HepG2 (cell line): ENCODE results near the gene MIEF2. TPM values are rescaled to one million over a fixed set of nuclear protein-coding genes. Genes with fewer than 3 reads are reported as not detected.

ENCODE experiments used
- HES4 ChIP-seq: sonication (generic); formaldehyde crosslinking; IDR thresholded peaks from 2 replicates; pipeline ENCODE4 v1.9.0; 2021; ENCODE audit warnings: mild to moderate bottlenecking, missing genetic modification reagents, borderline replicate concordance
- HNRNPLL ChIP-seq: fragments of 200-400 bp; formaldehyde crosslinking; IDR thresholded peaks from 2 replicates; pipeline ENCODE4 v1.6.1; 2017; ENCODE audit warnings: mild to moderate bottlenecking, low read depth, low read length; ENCODE audit not compliant: poor library complexity, severe bottlenecking
- KDM5B ChIP-seq: sonication (generic); formaldehyde crosslinking; IDR thresholded peaks from 2 replicates; pipeline ENCODE4 v1.4.0; 2020; ENCODE audit warnings: missing genetic modification reagents, mild to moderate bottlenecking, borderline replicate concordance
- PRPF4 ChIP-seq: fragments of 200-400 bp; formaldehyde crosslinking; IDR thresholded peaks from 2 replicates; pipeline ENCODE4 v1.6.1; 2016; ENCODE audit warnings: low read length, low read depth; ENCODE audit not compliant: poor library complexity, severe bottlenecking
- RFXANK ChIP-seq: IDR thresholded peaks from 2 replicates; pipeline ENCODE4 v1.6.1; 2016
- TARDBP ChIP-seq: sonication (generic); formaldehyde crosslinking; IDR thresholded peaks from 2 replicates; pipeline ENCODE4 v1.8.0; 2022; ENCODE audit warnings: mild to moderate bottlenecking, missing genetic modification reagents
- TEAD3 ChIP-seq: optimal IDR thresholded peaks from 2 replicates; pipeline ENCODE3; 2016; ENCODE audit warnings: borderline replicate concordance
- ZFP91 ChIP-seq: sonication (generic); formaldehyde crosslinking; IDR thresholded peaks from 2 replicates; pipeline ENCODE4 v1.9.0; 2022; ENCODE audit warnings: missing genetic modification reagents, mild to moderate bottlenecking, borderline replicate concordance
- ZKSCAN5 ChIP-seq: sonication (generic); formaldehyde crosslinking; IDR thresholded peaks from 2 replicates; pipeline ENCODE4 v1.5.1; 2020; ENCODE audit warnings: mild to moderate bottlenecking, missing genetic modification reagents
- ZNF142 ChIP-seq: sonication (generic); formaldehyde crosslinking; IDR thresholded peaks from 2 replicates; pipeline ENCODE4 v1.4.0; 2020; ENCODE audit warnings: missing genetic modification reagents
- ZNF350 ChIP-seq: sonication (generic); formaldehyde crosslinking; IDR thresholded peaks from 2 replicates; pipeline ENCODE4 v1.4.0; 2020; ENCODE audit warnings: mild to moderate bottlenecking, low read depth, missing genetic modification reagents, borderline replicate concordance
- ZNF501 ChIP-seq: sonication (generic); formaldehyde crosslinking; IDR thresholded peaks from 2 replicates; pipeline ENCODE4 v1.5.1; 2020; ENCODE audit warnings: mild to moderate bottlenecking, moderate library complexity, missing genetic modification reagents
- ZNF569 ChIP-seq: sonication (generic); formaldehyde crosslinking; IDR thresholded peaks from 2 replicates; pipeline ENCODE4 v1.5.0; 2020; ENCODE audit warnings: mild to moderate bottlenecking, missing genetic modification reagents, moderate library complexity, borderline replicate concordance
- ZNF660 ChIP-seq: sonication (generic); formaldehyde crosslinking; IDR thresholded peaks from 2 replicates; pipeline ENCODE4 v1.5.1; 2020; ENCODE audit warnings: mild to moderate bottlenecking, low read depth, missing genetic modification reagents, borderline replicate concordance
- ZNF687 ChIP-seq: sonication (generic); formaldehyde crosslinking; IDR thresholded peaks from 2 replicates; pipeline ENCODE4 v1.5.1; 2020; ENCODE audit warnings: mild to moderate bottlenecking, missing genetic modification reagents, moderate library complexity
- ZNF768 ChIP-seq: sonication (generic); formaldehyde crosslinking; IDR thresholded peaks from 2 replicates; pipeline ENCODE4 v1.4.0; 2020; ENCODE audit warnings: missing genetic modification reagents
- ZSCAN21 ChIP-seq: sonication (generic); formaldehyde crosslinking; IDR thresholded peaks from 2 replicates; pipeline ENCODE4 v1.8.0; 2022; ENCODE audit warnings: mild to moderate bottlenecking, missing genetic modification reagents, moderate library complexity, borderline replicate concordance
- polyA plus RNA-seq, 8 experiments: library from polyadenylated mRNA; depleted of rRNA in 3 of 8; stranded (reverse) in 7 of 8; unstranded in 1 of 8; fragments of >200 nt; fragmentation: Illumina TruSeq in 4 of 8; extraction: Trizol in 4 of 8; gene quantifications; 2 replicates each; pipeline versions ENCODE4 v1.2.1 to v1.2.3, GENCODE V29; 2011 to 2016; ENCODE audit warnings: low read depth in 4 of 8, missing spikeins in 1 of 8, mixed read lengths in 1 of 8; ENCODE audit not compliant: insufficient read depth in 1 of 8
- total RNA-seq, 5 experiments: library from RNA; depleted of rRNA; stranded (reverse); fragments of >200 nt; fragmentation: Illumina TruSeq; extraction: Trizol; gene quantifications; 2 replicates each; pipeline ENCODE4 v1.2.3, GENCODE V29; 2016; ENCODE audit warnings: low read depth in 1 of 5

MIEF2 gene
- total and polyA plus RNA-seq, 2 of the 13 experiments (the other 11 are each of a cell fraction or from before 2014, with no cell fraction given): 6.0 to 8.0 TPM

- TF ChIP-seq ZNF142 (CRISPR knock-in tag) (no peak), ZSCAN21 (CRISPR knock-in tag) (no peak), ZNF569 (CRISPR knock-in tag) (no peak), RFXANK (0 out of 2 replicates have a peak, but pooled peaks have one; percentile 52), TARDBP (CRISPR knock-in tag) (0 out of 2 replicates have a peak, but pooled peaks have one; percentile 45), ZNF501 (CRISPR knock-in tag) (0 out of 2 replicates have a peak, but pooled peaks have one; percentile 34), PRPF4 (no peak), TEAD3 (peak; percentile 17), KDM5B (CRISPR knock-in tag) (peak; percentile 59; the same call in 1 of the 2 replicates), ZNF768 (CRISPR knock-in tag) (0 out of 2 replicates have a peak, but pooled peaks have one; percentile 16), ZNF350 (CRISPR knock-in tag) (peak; percentile 62; the same call in 1 of the 2 replicates), HNRNPLL (peak; percentile 43), ZKSCAN5 (CRISPR knock-in tag) (peak; percentile 63; the same call in 1 of the 2 replicates), ZNF660 (CRISPR knock-in tag) (no peak), ZNF687 (CRISPR knock-in tag) (peak; percentile 88), HES4 (CRISPR knock-in tag) (no peak), ZFP91 (no peak; the same call in 1 of the 2 replicates)
Observed at GRCh38 chr17:18224387-18225120, 35.9 kb upstream of the MIEF2 start (continued).
